ENCODE measurements around the gene NR1H2.
"Not testable (repeated sequence)": the region's sequence is repeated elsewhere in the genome, so short reads cannot be mapped to it uniquely, and the experiment has no call there.

The NR1H2 gene
- 114 to 196 reads per million in 2 donors for total RNA-seq

DNA sequence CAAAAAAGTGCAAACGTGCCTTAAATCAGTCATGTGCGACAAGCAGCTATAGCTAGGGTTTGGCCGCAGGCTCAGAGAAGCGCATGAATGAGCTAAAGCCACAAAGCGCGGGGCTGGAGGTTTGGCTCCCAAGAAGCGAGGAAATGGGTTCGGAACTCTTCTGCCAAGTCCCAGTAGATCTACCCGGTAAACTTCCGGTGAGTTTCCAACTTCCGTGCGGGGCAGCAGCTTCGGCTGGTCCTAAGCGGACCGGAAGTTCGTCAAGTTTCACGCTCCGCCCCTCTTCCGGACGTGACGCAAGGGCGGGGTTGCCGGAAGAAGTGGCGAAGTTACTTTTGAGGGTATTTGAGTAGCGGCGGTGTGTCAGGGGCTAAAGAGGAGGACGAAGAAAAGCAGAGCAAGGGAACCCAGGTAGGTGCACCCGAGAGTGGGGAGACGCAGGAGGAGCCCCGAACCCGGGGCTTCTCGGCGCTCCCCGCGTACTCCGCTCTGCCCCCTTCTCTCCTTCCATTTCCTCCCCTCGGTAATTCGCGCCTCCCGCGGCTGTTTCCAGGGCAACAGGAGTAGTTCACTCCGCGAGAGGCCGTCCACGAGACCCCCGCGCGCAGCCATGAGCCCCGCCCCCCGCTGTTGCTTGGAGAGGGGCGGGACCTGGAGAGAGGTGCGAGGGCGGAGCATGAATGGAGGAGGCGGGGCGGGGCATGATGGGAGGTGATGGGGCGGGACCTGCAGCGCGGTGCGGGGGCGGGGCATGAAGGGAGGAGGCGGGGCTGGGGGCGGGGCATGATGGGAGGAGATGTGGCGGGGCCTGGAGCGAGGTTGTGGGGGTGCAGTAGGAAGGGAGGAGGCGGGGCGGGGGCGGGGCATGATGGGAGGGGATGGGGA is at the start of gene NR1H2:
Gene NR1H2 (plus strand): TSS at position 292 of the 885 bp plus-strand sequence. CDS start 1,149 bp downstream, outside the sequence.
- peak; percentile 95 for DNase-seq

DNA sequence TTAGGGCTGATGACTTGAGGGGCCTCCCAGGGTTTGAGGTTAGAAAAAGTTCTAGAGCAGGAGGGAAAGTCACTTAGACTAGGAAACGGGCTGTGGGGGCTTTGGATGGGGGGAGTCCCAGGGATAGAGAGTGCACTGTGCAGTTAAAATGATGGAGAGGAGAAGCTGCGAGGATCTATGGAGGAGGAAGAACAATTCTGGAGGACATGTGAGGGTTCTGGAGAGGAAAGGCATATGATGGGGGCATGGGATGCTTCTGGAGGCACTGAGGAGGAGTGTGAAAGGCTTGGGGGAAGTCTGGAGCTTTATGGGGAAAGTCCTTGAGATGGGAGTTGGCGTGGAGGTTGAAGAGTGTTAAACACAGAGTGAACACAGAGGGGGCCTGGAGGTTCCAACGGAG is 49.2 kb upstream of the NR1H2 start:
- DNase-seq: no peak

DNA sequence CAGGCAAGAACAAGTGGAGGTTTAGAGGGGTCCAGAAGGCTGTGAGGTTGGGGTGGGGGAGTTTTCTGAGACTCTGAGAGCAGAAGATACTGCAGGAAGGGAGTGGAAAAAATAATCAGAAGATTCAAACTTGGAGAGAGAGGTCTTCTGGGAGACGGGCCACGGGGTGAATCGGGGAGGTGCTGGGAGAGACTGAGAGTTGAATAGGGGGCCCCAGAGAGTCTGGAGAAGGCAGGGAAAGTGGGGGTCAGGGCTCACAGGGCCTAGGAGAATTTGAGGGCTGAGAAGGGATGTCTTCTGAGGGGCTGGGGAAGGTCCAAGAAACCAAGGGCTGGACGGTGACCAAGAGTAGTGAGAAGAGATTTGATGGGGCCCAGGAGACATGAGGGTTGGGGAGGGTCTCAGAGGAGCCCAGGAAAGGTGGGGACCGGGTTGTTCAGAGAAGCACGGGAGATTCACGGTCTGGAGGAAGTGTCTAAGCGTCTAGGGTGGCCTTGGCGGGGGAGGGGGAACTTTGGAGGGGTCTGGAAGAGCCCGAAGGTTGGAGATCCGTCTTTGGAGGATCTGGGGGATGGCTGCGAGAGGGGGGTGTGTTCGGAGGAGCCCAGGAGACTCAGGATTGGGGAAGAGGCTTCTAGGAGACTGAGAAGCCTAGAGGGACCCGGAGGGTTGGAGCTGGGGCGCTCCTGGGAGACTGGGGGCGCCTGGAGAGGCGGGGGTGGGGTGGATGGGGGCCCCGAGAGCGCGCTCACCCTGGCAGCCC is 48.6 kb upstream of the NR1H2 start:
- DNase-seq: no peak

DNA sequence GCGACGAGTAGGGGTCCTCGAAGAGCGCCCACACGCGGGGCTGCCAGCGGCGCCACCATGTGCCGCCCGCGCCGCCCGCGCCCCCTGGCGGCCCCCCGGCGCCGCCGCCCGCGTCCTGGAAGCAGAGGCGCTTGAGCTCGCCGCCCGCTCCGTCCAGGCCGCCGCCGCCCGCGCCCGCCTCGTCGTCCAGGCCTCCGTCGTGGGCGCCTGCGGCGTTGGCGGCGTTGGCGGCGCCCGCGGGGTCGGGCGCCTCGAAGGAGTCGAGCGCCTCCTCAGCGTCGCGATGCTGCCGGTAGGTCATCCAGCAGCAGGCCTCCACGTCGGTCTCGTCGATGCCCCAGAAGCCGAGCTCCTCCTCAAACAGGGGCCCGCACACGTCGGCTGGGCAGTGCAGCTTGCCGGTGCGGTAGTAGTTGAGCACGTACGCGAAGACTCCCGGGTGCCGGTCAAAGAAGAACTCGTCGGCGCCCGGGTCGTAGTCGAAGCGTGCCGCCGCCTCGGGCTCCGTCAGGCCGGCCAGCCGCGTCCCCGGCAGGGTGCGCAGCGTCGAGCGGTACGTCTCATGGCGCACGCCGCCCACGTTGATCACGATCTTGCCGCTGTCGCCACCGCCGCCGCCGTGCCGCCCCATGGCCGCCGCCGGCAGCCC is 47.9 kb upstream of the NR1H2 start:
- DNase-seq: no peak

DNA sequence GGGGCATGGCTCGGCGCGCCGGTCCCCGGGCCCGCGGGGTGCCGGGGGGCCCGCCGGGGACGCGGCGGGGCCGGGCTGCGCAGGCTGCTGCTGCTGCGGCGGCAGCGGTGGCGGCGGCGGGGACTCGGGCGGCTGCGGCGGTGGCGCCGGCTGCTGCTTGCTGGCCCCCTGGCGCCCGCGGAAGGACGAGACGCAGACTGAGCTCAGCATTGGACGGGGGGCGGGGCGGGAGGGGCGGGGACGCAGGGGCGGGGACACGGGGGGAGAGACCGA is 47.4 kb upstream of the NR1H2 start:
- no peak for DNase-seq

DNA sequence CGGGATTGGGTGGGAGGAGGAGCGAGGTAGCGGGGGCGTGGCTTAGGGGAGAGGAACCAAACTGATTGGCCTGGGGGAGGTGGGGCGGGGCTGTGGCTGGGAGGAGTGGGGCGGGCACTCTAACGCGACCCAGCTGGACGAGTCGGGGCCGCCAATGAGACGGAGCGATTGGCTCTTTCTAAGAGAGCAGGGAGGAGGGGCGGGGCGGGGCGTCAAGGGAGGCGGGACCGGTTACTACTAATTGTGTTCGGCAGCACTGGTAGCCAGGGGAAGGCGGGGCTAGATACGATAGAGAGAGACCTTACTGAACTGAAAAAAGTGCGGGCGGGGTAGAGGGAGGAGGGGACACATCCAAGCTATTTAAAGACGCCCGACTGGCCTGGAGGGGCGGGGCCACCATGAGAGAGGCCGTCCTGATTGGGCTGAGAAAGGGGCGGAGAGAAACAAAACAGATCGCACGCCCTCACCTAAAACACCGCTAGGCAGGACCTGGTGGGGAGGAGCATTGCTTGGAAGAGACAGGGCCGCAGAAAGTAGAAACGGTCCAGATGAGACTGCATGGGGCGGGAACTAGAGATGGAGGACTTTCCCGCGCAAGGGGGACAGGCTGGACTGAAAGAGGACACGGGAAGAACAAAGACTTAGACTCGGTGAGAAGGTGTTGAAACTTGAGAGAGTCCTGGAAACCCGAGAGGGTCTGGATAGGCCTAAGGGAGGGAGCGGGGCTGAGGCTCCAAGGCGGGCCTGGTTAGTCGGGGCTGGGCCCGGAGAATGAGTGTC is 46.9 kb upstream of the NR1H2 start, which contains the start of gene KCNC3:
Gene KCNC3 (minus strand): TSS at position 232 of the 780 bp plus-strand sequence. CDS start 295 bp downstream, outside the sequence.
- DNase-seq: peak; percentile 77

DNA sequence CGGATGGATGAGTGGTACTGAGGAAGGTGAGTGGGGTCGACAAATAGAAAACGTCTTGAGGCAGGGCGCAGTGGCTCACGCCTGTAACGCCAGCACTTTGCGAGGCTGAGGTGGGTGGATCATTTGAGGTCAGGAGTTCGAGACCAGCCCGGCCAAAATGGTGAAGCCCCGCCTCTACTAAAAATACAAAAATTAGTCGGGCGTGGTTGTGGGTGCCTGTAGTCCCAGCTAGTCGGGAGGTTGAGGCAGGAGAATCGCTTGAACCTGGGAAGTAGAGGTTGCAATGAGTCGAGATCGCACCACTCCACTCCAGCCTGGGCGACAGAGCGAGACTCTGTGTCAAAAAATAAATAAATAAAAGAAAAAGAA is 46.3 kb upstream of the NR1H2 start:
- not testable (repeated sequence) for DNase-seq

DNA sequence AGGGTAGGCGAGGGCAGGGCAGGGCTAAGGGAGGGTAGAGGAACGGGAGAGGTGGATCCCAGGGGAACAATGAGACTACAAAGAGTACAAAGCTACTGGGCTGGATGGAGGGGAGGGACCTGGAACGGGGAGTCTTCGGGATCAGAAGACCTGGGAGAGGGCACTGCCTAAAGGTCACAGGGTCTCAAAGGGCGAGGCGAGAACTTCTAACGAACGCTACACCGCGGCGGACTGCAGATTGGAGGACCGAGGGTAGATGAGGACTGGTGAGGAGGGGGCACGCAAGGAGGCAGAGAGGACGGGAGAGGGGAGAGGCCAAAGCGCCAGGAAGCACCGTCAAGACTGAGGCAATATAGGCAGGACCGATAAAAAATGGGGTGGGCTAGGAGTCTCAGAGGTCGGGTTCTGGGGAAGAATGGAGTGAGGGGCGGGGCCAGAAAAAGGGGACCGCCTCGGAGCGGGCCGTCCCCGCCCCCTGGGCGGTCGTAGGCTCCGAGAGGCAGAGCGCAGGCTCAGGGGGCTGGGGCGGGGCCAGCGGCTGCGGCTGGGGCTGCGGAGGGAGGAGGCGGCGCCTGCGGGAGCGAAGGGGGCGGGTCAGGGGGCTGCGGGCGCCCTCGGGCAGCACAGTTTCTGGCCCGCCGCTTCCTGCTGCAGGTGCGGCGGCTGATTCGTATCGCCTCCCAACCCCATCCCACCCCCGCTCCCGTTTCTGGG is 45.7 kb upstream of the NR1H2 start:
- peak; percentile 59 for DNase-seq

DNA sequence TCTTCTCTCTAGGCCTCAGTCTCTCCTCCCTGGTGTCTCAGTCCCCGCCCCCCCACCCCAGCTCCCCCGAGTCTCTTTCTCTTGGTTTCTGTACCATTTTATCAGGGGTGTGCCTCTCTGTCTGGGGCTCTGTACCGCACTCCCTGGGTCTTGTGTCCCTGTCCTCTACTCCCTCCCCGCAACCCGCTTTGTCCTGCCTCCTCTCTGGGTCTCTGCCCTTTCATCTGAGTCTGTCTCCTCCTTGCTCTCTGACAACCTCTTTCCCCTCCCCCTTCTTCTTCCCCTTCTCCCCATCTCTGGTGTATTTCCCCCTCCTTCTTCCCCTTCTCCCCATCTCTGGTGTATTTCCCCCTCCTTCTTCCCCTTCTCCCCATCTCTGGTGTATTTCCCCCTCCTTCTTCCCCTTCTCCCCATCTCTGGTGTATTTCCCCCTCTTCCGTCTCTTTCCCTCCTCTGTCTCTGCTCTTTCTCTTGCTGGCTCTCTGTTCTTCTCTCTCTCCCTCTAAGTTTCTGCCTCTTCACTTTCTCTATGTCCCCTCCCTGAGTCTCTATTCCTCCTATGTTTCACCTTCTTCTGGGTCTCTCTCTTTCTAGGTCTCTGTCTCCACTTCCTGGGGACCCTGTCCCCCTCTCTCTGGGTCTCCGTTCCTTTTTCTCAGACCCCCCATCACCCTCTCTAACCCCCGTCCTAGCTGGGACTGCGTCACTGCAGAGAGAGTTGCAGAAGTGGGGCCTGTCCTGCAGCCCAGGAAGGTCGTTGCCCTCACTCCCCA is 44.9 kb upstream of the NR1H2 start:
- DNase-seq: no peak

DNA sequence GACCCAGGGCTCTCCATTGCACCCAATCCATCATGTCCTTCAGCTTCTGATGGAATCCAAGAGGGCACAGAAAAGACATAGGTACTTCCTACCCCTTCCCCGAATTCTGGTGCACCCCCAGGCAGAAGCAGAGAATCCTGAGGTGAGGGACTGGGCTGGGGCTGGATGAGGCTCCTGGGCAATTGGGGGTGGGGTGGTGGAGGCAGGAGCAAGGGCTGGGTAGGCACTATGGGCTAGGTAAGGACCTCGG is 44.3 kb upstream of the NR1H2 start:
- DNase-seq: no peak

DNA sequence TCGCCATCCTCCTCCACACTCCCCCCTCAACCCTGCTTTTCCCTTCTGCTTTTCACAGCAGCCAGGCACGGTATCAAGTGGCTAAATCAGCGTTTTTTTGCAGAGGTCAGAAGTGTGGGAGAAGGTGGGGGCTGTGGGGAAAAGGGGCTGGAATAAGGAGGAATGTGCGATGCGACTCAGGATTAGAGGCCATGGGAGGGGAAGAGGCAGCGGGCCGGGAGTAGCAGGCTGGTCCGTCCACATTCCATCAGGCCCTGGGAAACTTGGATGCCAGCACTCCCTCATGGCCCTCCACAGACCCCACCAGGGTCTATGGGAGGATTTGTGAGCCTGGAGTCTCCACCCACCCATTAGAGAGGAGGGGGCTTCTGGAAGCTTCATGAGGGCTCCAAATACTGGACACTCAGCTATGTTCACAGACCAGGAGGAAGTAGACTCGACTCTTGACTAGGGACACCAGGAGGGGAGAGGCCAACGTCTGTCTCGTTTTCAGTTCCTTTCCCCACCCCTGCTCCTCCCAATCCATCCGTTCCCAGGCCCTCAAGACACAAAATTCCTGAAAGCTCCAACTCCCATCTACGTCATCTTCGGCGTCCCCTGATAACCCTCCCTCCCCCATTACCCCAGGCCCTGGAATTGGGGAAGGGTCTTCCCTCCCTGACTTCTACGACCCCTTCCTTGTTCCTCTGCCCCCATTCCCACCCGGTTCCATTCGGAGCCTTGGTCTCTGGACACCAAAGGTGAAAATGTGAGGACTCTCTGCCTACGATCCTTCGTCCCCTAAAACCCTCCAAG is 43.8 kb upstream of the NR1H2 start:
- DNase-seq: no peak

DNA sequence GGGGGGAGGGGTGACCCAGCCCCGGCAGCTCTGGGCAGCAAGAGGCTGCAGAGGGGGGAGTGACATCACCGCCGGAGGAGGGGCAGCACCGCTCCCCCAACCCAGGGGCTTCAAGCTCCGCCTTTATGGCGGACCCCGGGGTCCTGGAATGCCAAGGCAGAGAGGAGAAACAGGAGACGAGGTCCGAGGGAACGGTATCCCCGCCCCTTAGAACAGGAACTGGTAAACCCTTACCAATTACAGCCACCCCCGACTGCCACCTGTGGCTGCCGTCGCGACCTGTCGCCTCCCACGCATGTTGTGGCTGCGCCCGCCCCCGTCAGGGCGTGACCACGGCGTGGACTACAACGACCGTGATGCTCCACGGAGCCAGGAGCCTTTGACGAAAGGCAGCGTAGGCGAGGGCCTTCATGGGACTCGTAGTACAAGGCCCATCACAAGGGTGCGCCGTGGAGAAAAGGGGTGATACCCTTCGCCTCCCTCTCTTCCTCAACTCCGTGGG is 43.0 kb upstream of the NR1H2 start:
- peak; percentile 71 for DNase-seq

DNA sequence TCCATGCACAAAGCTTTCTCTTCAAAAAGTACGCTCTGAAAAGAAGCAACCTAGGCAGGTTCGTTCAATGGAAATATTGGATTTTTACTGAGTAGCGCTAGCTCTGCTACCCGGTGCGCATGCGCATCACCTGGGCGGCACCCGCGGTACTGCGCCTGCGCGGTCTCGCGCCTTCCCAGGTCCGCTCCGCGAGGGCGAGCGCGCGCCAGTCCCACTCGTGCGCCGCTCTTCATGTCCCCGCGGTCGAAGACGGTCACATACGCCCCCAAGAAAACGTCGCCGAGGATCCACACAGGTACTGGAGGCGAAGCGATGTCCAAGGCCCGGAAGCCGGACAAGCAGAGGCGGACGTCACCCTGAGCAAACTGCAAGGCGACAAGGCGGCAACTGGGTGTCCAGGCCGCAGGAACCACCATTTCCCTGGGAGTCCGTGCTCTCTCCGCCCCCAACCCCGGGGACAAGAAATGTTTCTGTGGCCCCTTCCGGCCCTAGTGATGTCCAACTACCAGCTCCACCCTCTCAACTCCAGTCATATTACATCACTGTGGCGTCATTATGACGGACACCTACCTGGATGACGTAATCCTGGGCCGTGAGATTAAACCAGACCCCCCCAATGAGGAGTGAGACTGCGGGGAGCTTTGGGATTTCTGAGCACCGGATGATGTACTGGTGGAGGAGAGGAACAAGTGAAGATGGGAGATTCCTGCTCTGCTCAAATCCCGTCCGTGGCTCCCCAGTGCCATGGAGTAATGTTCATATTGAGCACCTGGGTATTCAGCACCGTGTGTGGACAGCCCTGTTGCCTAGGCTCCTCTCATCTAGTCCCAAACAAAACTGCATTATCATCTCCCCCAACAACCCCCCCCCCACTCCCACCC is 42.3 kb upstream of the NR1H2 start:
- peak; percentile 68 for DNase-seq

DNA sequence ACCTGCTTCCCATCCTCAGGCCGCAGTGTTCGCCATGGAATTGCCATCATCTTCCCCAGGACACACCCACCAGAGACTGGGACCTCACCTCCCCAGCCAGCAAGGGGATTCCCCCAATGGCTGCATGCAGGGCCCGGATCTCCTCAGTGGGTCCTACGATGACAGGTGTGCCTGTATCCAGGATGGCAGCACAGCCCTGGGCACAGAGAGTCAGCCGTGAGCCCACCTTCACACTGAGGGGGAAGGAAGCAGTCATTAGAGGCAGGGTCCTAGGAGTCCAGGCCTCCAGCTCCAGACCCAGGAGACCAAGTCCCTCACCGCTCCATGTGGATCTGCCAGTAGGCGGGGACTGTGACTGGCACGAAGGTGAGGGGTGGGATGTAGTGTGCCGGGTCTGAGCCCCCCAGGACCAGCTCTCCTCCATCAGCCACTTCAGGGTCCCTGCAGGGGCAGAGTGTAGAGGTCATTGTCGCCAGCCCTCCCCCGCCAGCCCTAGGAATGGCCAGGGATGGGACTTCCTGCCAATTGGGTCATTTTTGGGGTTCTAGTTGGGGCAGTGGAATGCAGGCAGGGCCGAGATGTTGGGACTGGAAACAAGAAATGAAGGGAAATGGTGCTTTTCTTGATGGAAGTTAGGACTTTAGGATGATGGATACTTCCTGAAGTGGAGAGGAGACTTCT is 41.4 kb upstream of the NR1H2 start:
- DNase-seq: no peak

DNA sequence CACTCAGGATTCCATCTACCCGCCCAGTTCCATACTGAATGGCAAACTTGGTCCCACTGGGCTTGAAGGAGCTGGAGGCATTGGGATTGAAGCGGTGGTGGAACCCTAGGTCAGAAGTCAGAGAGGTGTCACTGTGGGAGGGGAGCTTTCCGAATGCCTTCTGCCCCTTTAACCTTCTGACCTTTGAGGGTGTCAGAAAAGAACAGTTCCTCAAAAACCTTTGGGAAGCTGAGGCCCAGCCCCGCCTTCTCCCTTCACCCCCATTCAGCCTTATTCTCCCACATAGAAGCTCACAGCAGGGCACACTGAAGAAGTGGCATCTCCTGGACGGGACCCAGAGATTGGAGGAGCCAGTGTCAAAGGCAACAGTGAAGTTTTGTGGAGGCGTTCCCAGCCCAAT is 39.2 kb upstream of the NR1H2 start:
- not testable (repeated sequence) for DNase-seq

DNA sequence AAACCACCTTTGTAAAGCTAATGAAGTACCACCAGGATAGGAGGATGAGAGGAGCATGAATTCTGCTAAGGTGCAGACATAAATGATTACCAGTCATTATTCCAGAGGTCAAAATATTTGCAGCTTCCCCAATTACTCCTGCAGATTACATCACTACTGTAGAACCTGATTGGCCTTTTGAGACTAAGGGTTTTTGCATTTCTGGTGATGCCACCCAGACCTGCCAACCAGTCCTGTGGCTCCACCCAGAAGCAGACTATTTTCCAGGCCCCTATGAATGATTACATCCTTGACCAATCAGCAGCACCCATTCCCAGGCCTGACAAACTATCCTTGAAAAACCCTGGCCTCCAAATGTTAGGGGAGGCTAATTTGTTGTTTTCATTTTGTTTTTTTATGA is 35.9 kb upstream of the NR1H2 start:
- no peak for DNase-seq

DNA sequence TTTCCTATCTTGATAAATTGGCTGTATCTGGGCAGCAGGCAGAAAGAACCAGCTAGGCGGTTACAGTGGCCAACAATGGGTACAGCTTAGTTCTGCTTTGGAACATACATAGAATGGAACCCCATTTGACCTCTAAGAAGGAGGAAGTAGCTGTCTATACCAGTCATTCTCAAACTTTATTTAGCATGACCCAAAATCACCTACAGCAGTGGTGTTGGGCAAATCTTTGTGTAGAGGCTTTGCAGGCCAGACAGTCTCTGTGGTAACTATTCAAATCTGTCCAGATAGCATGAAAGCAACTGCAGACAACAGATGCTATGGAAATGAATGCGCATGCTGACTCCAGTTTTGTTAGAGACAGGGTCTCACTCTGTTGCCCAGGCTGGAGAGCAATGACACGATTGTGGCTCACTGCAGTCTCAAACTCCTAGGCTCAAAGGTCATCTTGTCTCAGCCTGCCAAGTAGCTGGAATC is 35.1 kb upstream of the NR1H2 start:
- no peak for DNase-seq

DNA sequence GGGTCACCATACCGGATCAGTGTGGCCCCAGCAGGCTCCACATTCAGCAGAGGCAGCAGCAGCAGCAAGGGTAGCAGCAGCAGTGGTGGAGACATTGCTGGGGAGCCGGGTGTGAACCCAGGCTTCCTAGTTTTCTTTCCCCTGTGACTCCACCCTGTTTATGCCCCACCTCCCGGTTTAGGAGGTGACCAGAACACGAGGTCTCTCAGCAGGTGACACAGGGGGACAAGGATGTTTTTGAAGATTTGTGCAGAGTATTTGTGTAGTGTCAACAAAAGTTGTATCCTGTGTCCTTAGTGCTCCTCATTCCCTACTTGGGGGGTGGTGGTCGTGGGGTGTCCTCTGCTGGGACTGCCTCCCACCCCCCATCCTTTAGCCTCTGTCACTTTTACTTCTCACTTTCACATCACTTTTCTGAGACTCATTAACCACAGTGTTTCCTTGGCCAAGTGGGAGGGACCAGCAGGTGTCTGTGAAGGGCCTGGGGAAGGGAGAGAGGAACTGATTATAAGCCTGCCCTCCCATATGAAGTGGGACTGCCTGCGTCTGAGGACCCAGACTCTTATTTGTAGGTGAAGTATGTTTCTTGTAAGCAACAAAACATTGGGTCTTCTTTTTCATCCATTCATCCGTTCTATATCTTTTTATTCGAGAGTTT is 31.5 kb upstream of the NR1H2 start:
- DNase-seq: no peak
